BJ (cell line): ENCODE results near the gene DHODH. TPM values are rescaled to one million over a fixed set of nuclear protein-coding genes. Genes with fewer than 3 reads are reported as not detected.

Experiments
- CTCF ChIA-PET: fragments of 350-600 bp; formaldehyde crosslinking; extraction: SDS; loops from one replicate; lab custom pipeline; 2021; ENCODE audit warnings: antibody characterized with exemption, inconsistent platforms; lab: Yijun Ruan, JAX
- POLR2A ChIA-PET: fragments of 300-600 bp; sonication (Branson Sonifier 250); formaldehyde crosslinking; extraction: SDS; loops from one replicate; lab custom pipeline; 2021; ENCODE audit warnings: antibody characterized with exemption; lab: Charles Lee
- DNase-seq: peaks from one replicate; pipeline ENCODE4 v3.0.0-alpha.2; 2011; ENCODE audit warnings: low read depth
- H3K27me3 ChIP-seq: 2 replicates; pipeline ENCODE4 v1.6.0; 2011; ENCODE audit warnings: low read length; ENCODE audit not compliant: control insufficient read depth, insufficient read depth
- H3K36me3 ChIP-seq: 2 replicates; pipeline ENCODE4 v1.5.1; 2011; ENCODE audit warnings: low read length; ENCODE audit not compliant: control insufficient read depth, insufficient read depth
- H3K4me3 ChIP-seq: 2 replicates; pipeline ENCODE4 v1.5.1; 2011; ENCODE audit warnings: low read depth, mild to moderate bottlenecking, control low read depth, low read length
- CTCF ChIP-seq: IDR thresholded peaks from 2 replicates; pipeline ENCODE4 v1.5.1; 2011; ENCODE audit warnings: low read depth, mild to moderate bottlenecking, control low read depth, inconsistent platforms, low read length, moderate library complexity; ENCODE audit not compliant: insufficient read depth
- polyA plus RNA-seq: library from polyadenylated mRNA; depleted of rRNA; stranded (reverse); fragments of >200 nt; gene quantifications from 2 replicates; pipeline ENCODE4 v1.2.3, GENCODE V29; 2011

DHODH gene
- polyA plus RNA-seq, 1 experiment: 2.7 TPM

- peaks cover 4% of the 10 kb centered on the region; the same call in 1 of the 2 replicates for H3K36me3 ChIP-seq
- ChIA-PET POLR2A (no interaction called here), CTCF (interaction anchor here (0.8 to 1.4 kb wide), 2 partner anchors 8 to 73 kb away, joined by 3 read pairs; no protein-coding TSS in a partner anchor)
- no peak for TF ChIP-seq CTCF
- H3K27me3 ChIP-seq: no peaks in the 10 kb centered on the region
- no peak overlapping the region for H3K4me3 ChIP-seq
- no peak for DNase-seq
Measured at GRCh38 chr16:72013888-72014581, 5.5 kb downstream of the DHODH start.

GRCh38 chr16:72014675-72015074 is 6.1 kb downstream of the DHODH start:
- ChIA-PET CTCF (interaction anchor here (0.8 to 1.4 kb wide), 2 partner anchors 9 to 72 kb away, joined by 3 read pairs; no protein-coding TSS in a partner anchor), POLR2A (no interaction called here)
- Histone ChIP-seq H3K36me3 (peaks cover 4% of the 10 kb centered on the region; the same call in 1 of the 2 replicates), H3K4me3 (no peak overlapping the region), H3K27me3 (no peaks in the 10 kb centered on the region)
- no peak for TF ChIP-seq CTCF
- no peak for DNase-seq

GRCh38 chr16:72015124-72015523 is 6.6 kb downstream of the DHODH start:
- CTCF ChIA-PET: interaction anchor here (1.4 kb wide), 1 partner anchor 9 kb away, joined by 3 read pairs; no protein-coding TSS in a partner anchor
- POLR2A ChIA-PET: no interaction called here
- no peak for TF ChIP-seq CTCF
- Histone ChIP-seq H3K36me3 (peaks cover 4% of the 10 kb centered on the region; the same call in 1 of the 2 replicates), H3K27me3 (no peaks in the 10 kb centered on the region), H3K4me3 (no peak overlapping the region)
- no peak for DNase-seq

- POLR2A ChIA-PET: no interaction called here
- CTCF ChIA-PET: interaction anchor here (0.6 kb wide), 1 partner anchor 28 kb away, joined by 3 read pairs; no protein-coding TSS in a partner anchor
Measured at GRCh38 chr16:72018470-72018869, 9.9 kb downstream of the DHODH start.

More at GRCh38 chr16:72018470-72018869, 9.9 kb downstream of the DHODH start:
- Histone ChIP-seq H3K27me3 (no peaks in the 10 kb centered on the region), H3K4me3 (no peak overlapping the region), H3K36me3 (peaks cover 2% of the 10 kb centered on the region; the same call in 1 of the 2 replicates)
- no peak for TF ChIP-seq CTCF
- no peak for DNase-seq
